ENCODE results near the gene FNDC3B. TPM values are rescaled to one million over a fixed set of nuclear protein-coding genes. Genes with fewer than 3 reads are reported as not detected.

FNDC3B gene
- total and polyA plus RNA-seq, 2 donors from 2014 or later: 11.8 to 185 TPM

DNA sequence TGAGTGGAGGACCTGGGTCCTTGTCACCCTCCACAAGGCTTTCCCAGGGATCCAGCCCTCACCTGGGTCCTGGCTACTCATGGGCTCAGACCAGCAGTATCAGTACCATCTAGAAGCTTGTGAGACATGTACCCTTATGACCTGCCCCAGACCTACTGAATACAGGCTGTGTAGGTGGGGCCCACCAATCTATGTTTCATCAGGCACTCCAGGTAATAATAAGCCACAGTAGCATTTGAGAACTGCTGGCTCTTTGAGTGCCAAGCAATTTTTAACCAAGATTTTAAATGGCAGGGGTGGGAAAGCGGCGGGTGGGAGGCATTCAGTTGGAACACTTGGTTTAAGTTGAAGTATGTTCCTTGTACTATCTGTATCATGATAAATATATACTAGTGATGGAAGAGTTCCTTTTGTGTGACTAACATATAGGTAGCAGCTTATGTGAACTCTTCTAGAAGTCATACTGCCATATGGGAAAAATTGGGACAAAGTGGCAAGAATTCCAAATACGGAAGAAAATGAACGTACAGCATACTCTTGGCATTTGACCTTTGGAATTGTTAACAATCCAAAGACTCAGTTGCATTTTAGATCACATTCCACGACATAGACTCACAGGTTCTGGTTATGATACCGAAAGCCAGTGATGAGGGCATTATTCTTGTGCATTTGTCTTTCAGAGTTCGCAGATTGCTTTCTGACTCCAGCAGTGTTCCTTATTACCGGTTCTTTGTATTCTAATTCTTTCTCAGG, 218.4 kb downstream of the FNDC3B start:
- no peaks in the 10 kb centered on the region for H3K27me3 ChIP-seq (ENCODE audit: control insufficient read depth, insufficient read depth, low read length)
- intact Hi-C loops (cut with DNase I): no loop called here
- H3K4me1 ChIP-seq (ENCODE audit: control insufficient read depth in 2 of 3, insufficient read depth in 2 of 3, low read depth in 1 of 3, low read length in 3 of 3): peaks cover 3 to 11% (median 8%) of the 10 kb centered on the region in 3 donors
- DNase-seq: peak in 3 of 5 donors; percentile 21 to 51 (median 32)
- TF ChIP-seq, protein P1, sequence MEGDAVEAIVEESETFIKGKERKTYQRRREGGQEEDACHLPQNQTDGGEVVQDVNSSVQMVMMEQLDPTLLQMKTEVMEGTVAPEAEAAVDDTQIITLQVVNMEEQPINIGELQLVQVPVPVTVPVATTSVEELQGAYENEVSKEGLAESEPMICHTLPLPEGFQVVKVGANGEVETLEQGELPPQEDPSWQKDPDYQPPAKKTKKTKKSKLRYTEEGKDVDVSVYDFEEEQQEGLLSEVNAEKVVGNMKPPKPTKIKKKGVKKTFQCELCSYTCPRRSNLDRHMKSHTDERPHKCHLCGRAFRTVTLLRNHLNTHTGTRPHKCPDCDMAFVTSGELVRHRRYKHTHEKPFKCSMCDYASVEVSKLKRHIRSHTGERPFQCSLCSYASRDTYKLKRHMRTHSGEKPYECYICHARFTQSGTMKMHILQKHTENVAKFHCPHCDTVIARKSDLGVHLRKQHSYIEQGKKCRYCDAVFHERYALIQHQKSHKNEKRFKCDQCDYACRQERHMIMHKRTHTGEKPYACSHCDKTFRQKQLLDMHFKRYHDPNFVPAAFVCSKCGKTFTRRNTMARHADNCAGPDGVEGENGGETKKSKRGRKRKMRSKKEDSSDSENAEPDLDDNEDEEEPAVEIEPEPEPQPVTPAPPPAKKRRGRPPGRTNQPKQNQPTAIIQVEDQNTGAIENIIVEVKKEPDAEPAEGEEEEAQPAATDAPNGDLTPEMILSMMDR (IDR thresholded peaks at IDR 0.05; ENCODE audit: borderline replicate concordance, extremely low read depth, insufficient read depth): no peak
- peaks cover 0 to 3% (median 0%) of the 10 kb centered on the region in 3 donors for H3K36me3 ChIP-seq (ENCODE audit: control insufficient read depth in 2 of 3, insufficient read depth in 3 of 3, low read length in 3 of 3)
- no peaks in the 10 kb centered on the region for H3K9me3 ChIP-seq (ENCODE audit: control insufficient read depth in 2 of 3, insufficient read depth in 1 of 3, low read length in 3 of 3)
- peak overlapping the region; percentile 59 to 66 for H3K27ac ChIP-seq (ENCODE audit: low read depth in 2 of 2, low read length in 2 of 2)
- H3K9ac ChIP-seq (ENCODE audit: low read length in 3 of 3): peak overlapping the region in 1 of 3 donors; percentile 5
- H3K4me3 ChIP-seq (ENCODE audit: low read length in 3 of 3): no peak overlapping the region
- FAIRE-seq: no peak

DNA sequence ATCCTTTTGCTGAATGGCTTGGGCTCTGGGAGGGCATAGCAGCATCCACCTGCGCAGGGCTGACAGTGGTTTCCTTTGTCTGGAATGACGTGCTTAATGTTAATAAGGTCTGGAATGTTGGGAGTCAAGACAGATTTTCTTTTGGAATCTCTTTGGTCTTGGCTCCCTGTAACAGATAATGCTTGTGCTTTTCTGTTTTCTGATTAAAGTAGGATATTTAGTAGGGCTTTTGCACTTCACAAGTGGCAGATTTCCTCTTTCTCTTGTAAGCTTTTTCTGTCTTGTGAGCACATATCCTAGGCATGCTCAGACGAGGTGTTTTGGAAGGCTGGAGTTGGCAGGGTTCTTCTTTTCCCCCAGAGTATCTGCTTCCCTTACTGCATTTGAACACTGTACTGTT, 219.2 kb downstream of the FNDC3B start:
- DNase-seq (peak in 1 of 5 donors; percentile 13), FAIRE-seq (no peak)
- no peaks in the 10 kb centered on the region for H3K27me3 ChIP-seq (ENCODE audit: control insufficient read depth, insufficient read depth, low read length)
- H3K9ac ChIP-seq (ENCODE audit: low read length in 3 of 3): no peak overlapping the region
- peaks cover 3 to 11% (median 8%) of the 10 kb centered on the region in 3 donors for H3K4me1 ChIP-seq (ENCODE audit: control insufficient read depth in 2 of 3, insufficient read depth in 2 of 3, low read depth in 1 of 3, low read length in 3 of 3)
- TF ChIP-seq, protein P1 (IDR thresholded peaks at IDR 0.05; ENCODE audit: borderline replicate concordance, extremely low read depth, insufficient read depth): no peak
- intact Hi-C loops (cut with DNase I): no loop called here
- H3K9me3 ChIP-seq (ENCODE audit: control insufficient read depth in 2 of 3, insufficient read depth in 1 of 3, low read length in 3 of 3): no peaks in the 10 kb centered on the region
- H3K4me3 ChIP-seq (ENCODE audit: low read length in 3 of 3): no peak overlapping the region
- peak overlapping the region; percentile 49 to 62 for H3K27ac ChIP-seq (ENCODE audit: low read depth in 2 of 2, low read length in 2 of 2)
- H3K36me3 ChIP-seq (ENCODE audit: control insufficient read depth in 2 of 3, insufficient read depth in 3 of 3, low read length in 3 of 3): no peaks in the 10 kb centered on the region

DNA sequence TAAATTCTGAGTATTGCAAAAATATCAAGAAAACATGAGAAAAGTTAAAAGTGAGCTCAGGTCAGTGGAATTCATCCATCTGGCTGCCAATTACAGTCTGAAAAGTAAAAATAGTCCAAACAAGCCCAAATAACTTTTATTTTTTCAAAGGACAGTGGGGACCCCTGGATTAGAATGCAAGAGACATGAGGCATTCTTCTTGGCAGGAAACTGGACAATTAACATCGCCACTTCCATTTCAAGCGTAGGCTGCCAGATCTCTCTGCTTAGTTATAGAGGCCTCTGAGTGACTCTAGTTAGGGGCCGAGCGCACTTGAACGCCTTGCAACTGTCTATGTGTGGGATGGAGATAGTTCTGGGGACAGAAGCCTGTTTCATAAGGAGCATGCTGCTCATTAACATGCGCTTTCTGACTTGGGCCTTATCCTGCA, 219.7 kb downstream of the FNDC3B start:
- Histone ChIP-seq H3K27ac (ENCODE audit: low read depth in 2 of 2, low read length in 2 of 2) (peak overlapping the region in 1 of 2 donors; percentile 52), H3K27me3 (ENCODE audit: control insufficient read depth, insufficient read depth, low read length) (no peaks in the 10 kb centered on the region), H3K4me3 (ENCODE audit: low read length in 3 of 3) (no peak overlapping the region), H3K9ac (ENCODE audit: low read length in 3 of 3) (no peak overlapping the region), H3K36me3 (ENCODE audit: control insufficient read depth in 2 of 3, insufficient read depth in 3 of 3, low read length in 3 of 3) (no peaks in the 10 kb centered on the region), H3K4me1 (ENCODE audit: control insufficient read depth in 2 of 3, insufficient read depth in 2 of 3, low read depth in 1 of 3, low read length in 3 of 3) (peaks cover 3 to 11% (median 8%) of the 10 kb centered on the region in 3 donors), H3K9me3 (ENCODE audit: control insufficient read depth in 2 of 3, insufficient read depth in 1 of 3, low read length in 3 of 3) (no peaks in the 10 kb centered on the region)
- DNase-seq (peak in 2 of 5 donors; percentile 14 to 28), FAIRE-seq (no peak)
- intact Hi-C loops (cut with DNase I): no loop called here
- TF ChIP-seq, protein P1 (IDR thresholded peaks at IDR 0.05; ENCODE audit: borderline replicate concordance, extremely low read depth, insufficient read depth): no peak
